GM21367 (cell line): ENCODE data around the gene PCSK7.

Source experiments
- ATAC-seq: cut with Tn5 transposase; IDR thresholded peaks from one replicate; pipeline ENCODE4 v1.9.1; 2021; ENCODE audit not compliant: unreplicated experiment

The PCSK7 gene

GRCh38 chr11:117166491-117166890 lies 65.4 kb downstream of the PCSK7 start:
- ATAC-seq, result no peak

- no peak for ATAC-seq
Measured at GRCh38 chr11:117160826-117161225, 71.0 kb downstream of the PCSK7 start.

GRCh38 chr11:117159892-117160291 lies 72.0 kb downstream of the PCSK7 start:
- no peak for ATAC-seq

- no peak for ATAC-seq
Measured at GRCh38 chr11:117157507-117157906, 74.4 kb downstream of the PCSK7 start.

- no peak for ATAC-seq
Measured at GRCh38 chr11:117154468-117154867, 77.4 kb downstream of the PCSK7 start.
